ENCODE data around the gene RPUSD1. TPM values are rescaled to one million over a fixed set of nuclear protein-coding genes. Genes with fewer than 3 reads are reported as not detected.

RPUSD1 gene
- polyA plus RNA-seq, 1 of the 3 experiments (the other 2 are of a cell fraction): 27.7 TPM

- Histone ChIP-seq H3K4me2 (no peak overlapping the region), H3K9me2 (no peaks in the 10 kb centered on the region), H3K9ac (no peak overlapping the region), H3K4me1 (ENCODE audit: control insufficient read depth in 1 of 2, insufficient read depth in 2 of 2, low read depth in 1 of 2, low read length in 1 of 2) (peaks cover 0 to 12% of the 10 kb centered on the region in 2 experiments; a peak in 1 of 4 replicates), H3F3A (replicated peaks; ENCODE audit: insufficient read depth) (no peaks in the 10 kb centered on the region), H2AFZ (ENCODE audit: low read depth) (no peak overlapping the region), H3K4me3 (ENCODE audit: low read depth in 2 of 2, low read length in 1 of 2) (no peak overlapping the region), H3K27me3 (ENCODE audit: insufficient read depth) (no peaks in the 10 kb centered on the region), H3K79me2 (ENCODE audit: insufficient read depth) (peaks cover 20% of the 10 kb centered on the region), H3K9me3 (no peaks in the 10 kb centered on the region), H3K36me3 (replicated peaks in 1 of 2; ENCODE audit: control insufficient read depth in 1 of 2, insufficient read depth in 2 of 2, low read length in 1 of 2) (peaks cover 0 to 6% of the 10 kb centered on the region in 2 experiments), H4K20me1 (ENCODE audit: insufficient read depth) (0 out of 2 replicates have a peak, but pooled peaks cover 6% of the 10 kb centered on the region), H3K27ac (ENCODE audit: low read depth in 2 of 2, low read length in 1 of 2) (no peak overlapping the region)
- WGBS (ENCODE audit: low lambda C conversion rate): 91% methylated on average over 16 of the region's 46 CpGs
- no peak for DNase-seq
- no peak for TF ChIP-seq RAD21 (IDR thresholded peaks at IDR 0.05; ENCODE audit: low read length)
- no peak for TF ChIP-seq CHD2 (IDR thresholded peaks at IDR 0.05; ENCODE audit: low read length, partially characterized antibody)
- TF ChIP-seq FOXJ3 (CRISPR knock-in tag; IDR thresholded peaks at IDR 0.05): no peak
- TF ChIP-seq MXI1 (IDR thresholded peaks at IDR 0.05; ENCODE audit: low read depth, low read length): no peak
- TF ChIP-seq SMC3 (IDR thresholded peaks at IDR 0.05; ENCODE audit: low read depth, low read length): no peak
- TF ChIP-seq TCF12 (IDR thresholded peaks at IDR 0.05): no peak
- no peak for TF ChIP-seq RCOR1 (IDR thresholded peaks at IDR 0.05; ENCODE audit: low read length)
- no peak for TF ChIP-seq FOSL2 (IDR thresholded peaks at IDR 0.05; ENCODE audit: borderline replicate concordance, low read depth)
- TF ChIP-seq NFIC (IDR thresholded peaks at IDR 0.05; ENCODE audit: borderline replicate concordance): no peak
- TF ChIP-seq EP300 (IDR thresholded peaks at IDR 0.05; ENCODE audit: borderline replicate concordance in 1 of 2, low read depth in 1 of 2, low read length in 1 of 2): no peak
- TF ChIP-seq GABPA (IDR thresholded peaks at IDR 0.05; ENCODE audit: low read depth): no peak
- no peak for TF ChIP-seq TAF1 (IDR thresholded peaks at IDR 0.05; ENCODE audit: borderline replicate concordance, low read depth, low read length)
- TF ChIP-seq, protein P1, sequence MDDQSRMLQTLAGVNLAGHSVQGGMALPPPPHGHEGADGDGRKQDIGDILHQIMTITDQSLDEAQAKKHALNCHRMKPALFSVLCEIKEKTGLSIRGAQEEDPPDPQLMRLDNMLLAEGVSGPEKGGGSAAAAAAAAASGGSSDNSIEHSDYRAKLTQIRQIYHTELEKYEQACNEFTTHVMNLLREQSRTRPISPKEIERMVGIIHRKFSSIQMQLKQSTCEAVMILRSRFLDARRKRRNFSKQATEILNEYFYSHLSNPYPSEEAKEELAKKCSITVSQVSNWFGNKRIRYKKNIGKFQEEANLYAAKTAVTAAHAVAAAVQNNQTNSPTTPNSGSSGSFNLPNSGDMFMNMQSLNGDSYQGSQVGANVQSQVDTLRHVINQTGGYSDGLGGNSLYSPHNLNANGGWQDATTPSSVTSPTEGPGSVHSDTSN (IDR thresholded peaks at IDR 0.05): no peak
- TF ChIP-seq, protein P2, sequence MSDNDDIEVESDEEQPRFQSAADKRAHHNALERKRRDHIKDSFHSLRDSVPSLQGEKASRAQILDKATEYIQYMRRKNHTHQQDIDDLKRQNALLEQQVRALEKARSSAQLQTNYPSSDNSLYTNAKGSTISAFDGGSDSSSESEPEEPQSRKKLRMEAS (IDR thresholded peaks at IDR 0.05; ENCODE audit: low read depth): no peak
- no peak for TF ChIP-seq CTCF (IDR thresholded peaks at IDR 0.05)
- POLR2A ChIA-PET: no interaction called here
- CTCF ChIA-PET: no interaction called here
Observed at GRCh38 chr16:792221-792995, 4.2 kb upstream of the RPUSD1 start.
